ENCODE data around the gene CDKL4. TPM values are rescaled to one million over a fixed set of nuclear protein-coding genes. Genes with fewer than 3 reads are reported as not detected.

The CDKL4 gene
- total and polyA plus RNA-seq, 12 donors = 0.16 to 3.9 (median 1.5) TPM

GRCh38 chr2:39188960-39189494 is 54.7 kb downstream of the CDKL4 start:
- no peak overlapping the region for H3K4me3 ChIP-seq
- H3K27ac ChIP-seq = no peak overlapping the region
- TF ChIP-seq POLR2A (IDR thresholded peaks at IDR 0.05) = no peak
- TF ChIP-seq, protein P1, sequence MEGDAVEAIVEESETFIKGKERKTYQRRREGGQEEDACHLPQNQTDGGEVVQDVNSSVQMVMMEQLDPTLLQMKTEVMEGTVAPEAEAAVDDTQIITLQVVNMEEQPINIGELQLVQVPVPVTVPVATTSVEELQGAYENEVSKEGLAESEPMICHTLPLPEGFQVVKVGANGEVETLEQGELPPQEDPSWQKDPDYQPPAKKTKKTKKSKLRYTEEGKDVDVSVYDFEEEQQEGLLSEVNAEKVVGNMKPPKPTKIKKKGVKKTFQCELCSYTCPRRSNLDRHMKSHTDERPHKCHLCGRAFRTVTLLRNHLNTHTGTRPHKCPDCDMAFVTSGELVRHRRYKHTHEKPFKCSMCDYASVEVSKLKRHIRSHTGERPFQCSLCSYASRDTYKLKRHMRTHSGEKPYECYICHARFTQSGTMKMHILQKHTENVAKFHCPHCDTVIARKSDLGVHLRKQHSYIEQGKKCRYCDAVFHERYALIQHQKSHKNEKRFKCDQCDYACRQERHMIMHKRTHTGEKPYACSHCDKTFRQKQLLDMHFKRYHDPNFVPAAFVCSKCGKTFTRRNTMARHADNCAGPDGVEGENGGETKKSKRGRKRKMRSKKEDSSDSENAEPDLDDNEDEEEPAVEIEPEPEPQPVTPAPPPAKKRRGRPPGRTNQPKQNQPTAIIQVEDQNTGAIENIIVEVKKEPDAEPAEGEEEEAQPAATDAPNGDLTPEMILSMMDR (IDR thresholded peaks at IDR 0.05) = no peak
- no peaks in the 10 kb centered on the region for H3K36me3 ChIP-seq (replicated peaks in 1 of 2)
- intact Hi-C loops (cut with DNase I) = no loop called here
- no peaks in the 10 kb centered on the region for H3K4me1 ChIP-seq (replicated peaks in 1 of 2)
- H3K27me3 ChIP-seq = no peaks in the 10 kb centered on the region
- H3K9me3 ChIP-seq (replicated peaks in 1 of 3) = no peaks in the 10 kb centered on the region
- 85 to 92% (median 88%) methylated on average over 4 of the region's 4 CpGs for WGBS, 4 donors
- no peak for DNase-seq

GRCh38 chr2:39183673-39184072 is 60.1 kb downstream of the CDKL4 start:
- H3K36me3 ChIP-seq (replicated peaks in 1 of 2) = no peaks in the 10 kb centered on the region
- H3K27ac ChIP-seq = no peak overlapping the region
- no peak for TF ChIP-seq POLR2A (IDR thresholded peaks at IDR 0.05)
- TF ChIP-seq, protein P1 (IDR thresholded peaks at IDR 0.05) = no peak
- intact Hi-C loops (cut with DNase I) = no loop called here
- no peak for DNase-seq
- no peaks in the 10 kb centered on the region for H3K27me3 ChIP-seq
- H3K4me1 ChIP-seq (replicated peaks in 1 of 2) = no peaks in the 10 kb centered on the region
- no peaks in the 10 kb centered on the region for H3K9me3 ChIP-seq (replicated peaks in 1 of 3)
- no peak overlapping the region for H3K4me3 ChIP-seq
- WGBS, 4 donors = 86 to 100% (median 97%) methylated on average over 1 to 2 of the region's 2 CpGs

- Histone ChIP-seq H3K27me3 (no peaks in the 10 kb centered on the region), H3K36me3 (replicated peaks in 1 of 2) (no peaks in the 10 kb centered on the region), H3K4me3 (no peak overlapping the region), H3K9me3 (replicated peaks in 1 of 3) (no peaks in the 10 kb centered on the region), H3K4me1 (replicated peaks in 1 of 2) (no peaks in the 10 kb centered on the region), H3K27ac (no peak overlapping the region)
- intact Hi-C loops (cut with DNase I) = no loop called here
- WGBS, 4 donors = 84 to 88% (median 87%) methylated on average over 2 of the region's 2 CpGs
- no peak for TF ChIP-seq POLR2A (IDR thresholded peaks at IDR 0.05)
- TF ChIP-seq, protein P1 (IDR thresholded peaks at IDR 0.05) = no peak
- DNase-seq = no peak
Measured at GRCh38 chr2:39181297-39181696, 62.5 kb downstream of the CDKL4 start.

DNA sequence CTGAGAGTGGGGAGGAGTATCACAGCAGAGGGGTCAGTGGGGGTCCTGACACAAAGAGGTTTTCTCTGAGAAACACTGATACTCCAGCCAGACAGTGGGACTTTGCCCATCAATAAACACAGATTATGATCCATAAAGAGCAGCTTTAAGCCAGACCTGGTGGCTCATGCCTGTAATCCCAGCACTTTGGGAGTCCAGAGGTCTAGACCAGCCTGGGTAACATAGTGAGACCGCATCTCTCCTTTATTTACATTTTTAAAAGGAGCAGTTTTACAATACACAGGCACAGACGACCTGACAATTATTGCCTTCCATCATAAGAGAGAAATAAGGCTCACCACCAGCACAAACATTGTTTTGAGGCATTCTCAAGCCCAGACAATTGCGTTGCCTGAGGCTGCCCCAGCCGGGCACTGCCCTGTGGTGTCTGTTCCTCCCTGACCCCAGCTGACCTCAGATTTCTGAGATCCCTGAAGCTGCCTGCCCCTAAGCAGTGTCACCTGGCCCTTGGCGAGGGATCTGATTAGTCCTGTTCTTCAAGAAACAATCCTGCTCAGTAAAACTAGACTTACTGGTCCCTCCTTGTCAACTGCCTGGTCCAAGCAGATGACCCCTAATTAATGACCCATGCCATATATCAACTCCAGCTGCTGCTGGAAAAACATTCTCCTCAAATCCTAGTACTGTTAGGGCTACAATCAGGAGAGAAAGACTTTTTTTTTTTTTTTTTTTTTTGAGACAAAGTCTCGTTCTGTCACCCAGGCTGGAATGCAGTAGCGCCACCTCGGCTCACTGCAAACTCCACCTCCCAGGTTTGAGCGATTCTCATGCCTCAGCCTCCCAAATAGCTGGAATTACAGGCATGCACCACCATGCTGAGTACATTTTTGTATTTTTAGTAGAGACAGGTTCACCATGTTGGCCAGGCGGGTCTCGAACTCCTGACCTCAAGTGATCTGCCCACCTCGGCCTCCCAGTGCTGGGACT is 63.5 kb downstream of the CDKL4 start:
- TF ChIP-seq, protein P1 (IDR thresholded peaks at IDR 0.05) = no peak
- TF ChIP-seq POLR2A (IDR thresholded peaks at IDR 0.05) = no peak
- 88 to 93% (median 91%) methylated on average over 12 of the region's 12 CpGs for WGBS, 4 donors
- DNase-seq = no peak

More for the DNA sequence above, 63.5 kb downstream of the CDKL4 start:
- no peaks in the 10 kb centered on the region for H3K4me1 ChIP-seq (replicated peaks in 1 of 2)
- no peaks in the 10 kb centered on the region for H3K9me3 ChIP-seq (replicated peaks in 1 of 3)
- intact Hi-C loops (cut with DNase I) = no loop called here
- no peak overlapping the region for H3K4me3 ChIP-seq
- H3K27ac ChIP-seq = no peak overlapping the region
- H3K36me3 ChIP-seq (replicated peaks in 1 of 2) = no peaks in the 10 kb centered on the region
- no peaks in the 10 kb centered on the region for H3K27me3 ChIP-seq
